Measurements from ENCODE around the gene TARBP1. TPM values are rescaled to one million over a fixed set of nuclear protein-coding genes. Genes with fewer than 3 reads are reported as not detected.
"Not testable (repeated sequence)": the region's sequence is repeated elsewhere in the genome, so short reads cannot be mapped to it uniquely, and the experiment has no call there.

TARBP1 gene
- polyA plus RNA-seq, 3 donors: 41.1 to 45.0 (median 44.1) TPM

DNA sequence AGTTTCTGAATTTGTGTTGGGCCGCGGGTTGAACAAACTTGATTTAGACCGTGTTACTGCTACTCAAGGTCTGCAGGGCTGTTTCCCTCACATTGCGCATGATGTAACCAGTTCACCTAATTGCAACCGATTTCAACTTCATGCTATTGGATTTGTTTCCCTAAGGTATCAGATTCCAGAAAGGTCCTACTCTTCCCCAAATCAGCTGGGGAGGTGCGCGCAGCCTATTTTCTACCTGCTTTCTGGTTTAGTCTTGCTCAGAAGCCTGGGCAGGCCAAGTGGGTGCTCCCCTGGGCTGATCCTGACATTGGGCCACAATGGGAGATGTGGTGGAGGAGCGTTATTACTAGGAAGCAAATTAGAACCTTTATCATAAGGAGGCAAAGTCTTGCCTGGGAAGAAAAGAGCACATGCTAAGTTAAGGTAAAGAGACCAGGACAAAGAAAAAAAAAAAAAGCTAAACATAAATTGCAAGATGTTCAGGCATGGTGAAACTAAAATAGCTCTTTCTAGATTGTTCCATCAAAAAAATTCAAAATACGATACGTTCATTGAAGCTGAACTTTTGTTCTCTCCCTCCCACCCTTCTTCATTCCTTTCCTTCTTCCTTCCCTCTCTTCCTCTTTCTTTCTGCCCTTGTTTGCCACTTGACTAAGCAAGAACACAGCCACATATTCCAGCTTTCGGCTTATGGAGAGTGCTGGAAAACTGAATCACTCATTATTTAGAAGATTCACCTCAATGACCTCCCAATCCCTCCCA, 28.8 kb upstream of the TARBP1 start:
- DNase-seq (ENCODE audit: low read depth in 3 of 3, low spot score in 2 of 3): no peak

DNA sequence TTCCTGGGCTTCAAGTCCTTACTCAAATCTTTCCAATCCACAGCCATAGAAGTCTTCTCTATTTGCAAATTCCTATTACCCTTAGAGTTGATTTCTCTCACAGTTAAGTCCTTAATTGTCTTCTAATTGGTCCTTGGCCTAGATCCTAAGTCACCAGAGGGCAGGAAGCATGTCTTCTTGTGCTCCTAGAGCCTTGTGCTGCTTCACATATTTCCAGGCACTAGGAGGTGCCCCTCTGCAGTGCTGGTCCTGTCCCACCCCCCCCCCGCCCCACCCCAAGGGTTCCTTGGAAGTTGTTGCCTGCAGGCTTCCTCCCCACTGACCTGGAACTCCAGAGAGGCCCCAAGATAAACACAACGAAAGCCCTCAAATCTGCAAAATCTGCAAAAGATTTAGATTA, 28.1 kb upstream of the TARBP1 start:
- DNase-seq (ENCODE audit: low read depth in 3 of 3, low spot score in 2 of 3): no peak

DNA sequence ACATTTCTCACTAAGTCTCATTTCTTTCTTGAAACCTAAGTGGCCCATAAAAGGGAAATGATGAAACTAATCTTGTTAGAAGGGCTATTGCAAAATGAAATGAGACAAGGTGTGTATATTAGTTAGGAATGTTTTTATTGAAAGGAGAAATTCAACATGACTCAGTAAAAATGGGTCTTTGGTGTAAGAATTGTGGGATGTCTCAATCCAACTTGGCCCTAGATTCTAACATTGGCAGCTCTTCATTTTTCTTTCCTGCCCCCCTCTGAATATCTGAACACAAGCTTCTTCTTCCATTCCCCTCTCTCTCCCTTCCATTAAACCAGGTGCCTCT, 26.8 kb upstream of the TARBP1 start:
- DNase-seq (ENCODE audit: low read depth in 3 of 3, low spot score in 2 of 3): no peak

DNA sequence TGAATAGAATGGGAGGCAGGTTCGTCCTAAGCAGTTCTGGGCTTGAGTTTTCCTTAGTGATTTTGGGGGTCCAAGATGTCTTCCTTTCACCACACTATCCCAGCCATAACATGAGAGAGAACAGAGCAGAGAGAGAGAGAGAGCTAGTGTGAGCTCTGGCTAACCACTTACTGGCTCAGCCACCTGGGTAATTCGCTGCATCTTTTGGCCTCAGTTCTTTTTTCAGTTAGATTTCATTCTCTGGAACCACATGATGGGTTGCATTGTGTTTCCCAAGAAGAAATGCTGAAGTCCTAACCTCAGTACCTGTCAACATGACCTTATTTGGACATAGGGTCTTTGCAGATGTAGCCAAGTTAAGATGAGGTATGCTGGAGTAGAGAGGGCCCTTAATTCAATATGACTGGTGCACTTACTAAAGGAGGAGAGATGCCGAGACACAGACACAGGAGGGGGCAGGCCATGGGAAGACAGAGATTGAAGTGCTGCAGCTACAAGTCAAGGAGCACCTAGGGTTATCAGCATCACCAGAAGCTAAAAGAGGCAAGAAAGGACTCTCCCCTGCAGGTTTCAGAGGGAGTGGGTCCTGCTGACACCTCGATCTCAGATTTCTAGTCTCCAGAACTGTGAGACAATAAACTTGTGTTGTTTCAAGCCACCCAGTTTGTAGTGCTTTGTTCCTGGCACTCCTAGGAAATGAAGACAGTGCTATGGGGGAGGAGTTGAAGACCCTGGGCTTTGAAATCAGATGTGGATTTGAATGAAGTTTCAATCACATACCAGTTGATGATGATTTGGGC, 26.2 kb upstream of the TARBP1 start:
- DNase-seq (ENCODE audit: low read depth in 3 of 3, low spot score in 2 of 3): no peak

DNA sequence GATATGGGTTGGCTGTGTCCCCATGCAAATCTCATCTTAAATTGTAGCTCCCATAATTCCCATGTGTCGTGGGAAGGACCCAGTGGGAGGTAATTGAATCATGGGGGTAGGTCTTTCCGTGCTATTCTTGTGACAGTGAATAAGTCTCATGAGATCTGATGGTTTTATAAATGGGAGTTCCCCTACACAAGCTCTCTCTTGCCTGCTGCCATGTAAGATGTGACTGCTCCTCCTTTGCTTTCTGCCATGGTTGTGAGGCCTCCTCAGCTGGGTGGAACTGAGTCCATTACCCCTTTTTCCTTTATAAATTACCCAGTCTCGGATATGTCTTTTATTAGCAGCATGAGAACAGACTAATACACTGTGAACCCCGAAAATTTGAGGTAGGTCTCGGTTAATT, 25.3 kb upstream of the TARBP1 start:
- not testable (repeated sequence) for DNase-seq (ENCODE audit: low read depth in 3 of 3, low spot score in 2 of 3)

DNA sequence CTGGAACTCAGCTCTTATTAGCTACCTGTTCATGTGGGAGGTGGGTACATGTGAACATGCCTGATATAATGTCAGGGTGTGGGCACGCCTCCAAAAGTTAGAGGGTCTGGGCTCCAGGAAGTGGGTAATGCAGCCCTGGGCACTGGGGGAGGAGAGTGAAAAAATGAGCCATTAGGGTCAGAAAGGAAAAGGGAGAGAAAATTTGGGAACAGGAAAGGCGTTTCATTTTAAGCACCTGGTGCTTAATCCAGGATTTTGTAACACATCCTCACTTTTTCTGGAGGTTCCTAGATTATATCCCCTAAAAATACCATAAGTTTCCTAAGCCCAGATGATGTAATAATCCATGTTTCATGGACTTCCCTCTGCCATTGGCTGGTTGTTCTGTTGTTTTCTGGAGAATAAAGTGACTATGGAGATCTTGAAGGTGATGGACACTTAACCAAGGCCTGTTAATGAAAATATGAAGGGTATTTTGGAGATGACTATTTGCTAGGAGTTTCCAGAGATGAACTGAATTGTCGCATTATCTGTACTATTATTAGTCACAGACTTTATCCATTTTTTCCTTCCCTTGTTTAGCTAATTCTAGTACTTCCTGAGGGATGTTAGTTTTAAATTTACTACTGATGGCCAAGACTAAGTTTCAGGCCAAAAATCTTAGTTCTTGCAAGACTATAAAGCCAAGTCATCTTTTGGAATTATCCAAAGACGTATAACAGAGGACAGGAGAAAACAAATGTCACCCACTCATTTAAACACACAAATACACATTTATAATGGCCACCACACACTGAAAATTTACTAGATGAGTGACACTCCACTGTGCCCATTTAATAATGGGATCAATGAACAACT, 24.4 kb upstream of the TARBP1 start:
- no peak for DNase-seq (ENCODE audit: low read depth in 3 of 3, low spot score in 2 of 3)

DNA sequence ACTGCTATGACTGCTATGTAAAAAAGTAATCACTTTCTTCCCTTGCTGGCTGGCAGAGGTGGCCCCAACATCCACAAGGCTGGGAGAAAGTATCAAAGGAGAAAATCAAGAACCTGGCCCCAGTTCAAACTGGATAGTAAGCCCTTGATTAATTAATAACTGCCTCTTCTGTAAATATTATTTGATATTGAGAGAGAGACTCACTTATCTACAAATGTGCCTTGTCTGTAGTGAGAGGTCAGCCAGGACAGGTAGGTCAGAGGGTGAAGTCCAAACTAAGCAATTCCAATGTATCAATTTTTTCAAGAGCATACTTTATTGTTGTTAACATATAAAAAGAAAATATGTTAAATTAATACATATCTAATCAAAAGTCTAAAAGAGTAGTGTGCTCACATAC, 23.8 kb upstream of the TARBP1 start:
- no peak for DNase-seq (ENCODE audit: low read depth in 3 of 3, low spot score in 2 of 3)

DNA sequence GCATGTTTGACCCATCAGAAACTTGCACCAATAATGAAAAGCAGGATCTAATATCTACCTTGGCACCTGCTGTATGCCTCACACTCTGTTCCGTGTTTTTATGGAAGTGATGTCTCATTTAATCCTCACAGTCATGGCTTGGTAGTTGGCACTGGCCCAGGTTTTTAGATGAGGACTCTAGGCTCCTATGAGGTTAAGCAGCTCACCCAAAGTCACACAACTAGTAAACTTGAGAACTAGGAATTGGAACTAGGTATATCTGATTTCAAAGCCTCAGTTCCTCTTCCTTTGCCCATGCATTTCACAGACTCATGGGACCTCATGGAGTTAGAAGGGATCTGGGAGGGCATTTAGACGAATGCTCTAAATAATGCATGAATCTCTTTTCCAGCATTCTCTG, 21.3 kb upstream of the TARBP1 start:
- DNase-seq (ENCODE audit: low read depth in 3 of 3, low spot score in 2 of 3): no peak

DNA sequence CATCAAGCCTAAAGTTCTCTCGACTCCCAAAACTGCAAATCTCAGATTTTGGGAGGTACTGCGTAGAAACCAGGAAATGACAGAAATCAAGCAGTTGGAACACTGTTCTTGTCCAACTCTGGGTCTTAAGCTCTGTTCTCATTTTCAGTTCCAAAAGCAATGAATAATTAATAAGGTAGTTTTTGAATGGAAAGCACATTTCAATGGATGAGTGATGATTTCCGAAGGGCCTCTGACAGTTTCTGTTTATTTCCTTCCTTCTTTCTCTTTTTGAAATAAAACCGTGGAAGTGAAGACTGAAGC, 20.9 kb upstream of the TARBP1 start:
- DNase-seq (ENCODE audit: low read depth in 3 of 3, low spot score in 2 of 3): no peak

DNA sequence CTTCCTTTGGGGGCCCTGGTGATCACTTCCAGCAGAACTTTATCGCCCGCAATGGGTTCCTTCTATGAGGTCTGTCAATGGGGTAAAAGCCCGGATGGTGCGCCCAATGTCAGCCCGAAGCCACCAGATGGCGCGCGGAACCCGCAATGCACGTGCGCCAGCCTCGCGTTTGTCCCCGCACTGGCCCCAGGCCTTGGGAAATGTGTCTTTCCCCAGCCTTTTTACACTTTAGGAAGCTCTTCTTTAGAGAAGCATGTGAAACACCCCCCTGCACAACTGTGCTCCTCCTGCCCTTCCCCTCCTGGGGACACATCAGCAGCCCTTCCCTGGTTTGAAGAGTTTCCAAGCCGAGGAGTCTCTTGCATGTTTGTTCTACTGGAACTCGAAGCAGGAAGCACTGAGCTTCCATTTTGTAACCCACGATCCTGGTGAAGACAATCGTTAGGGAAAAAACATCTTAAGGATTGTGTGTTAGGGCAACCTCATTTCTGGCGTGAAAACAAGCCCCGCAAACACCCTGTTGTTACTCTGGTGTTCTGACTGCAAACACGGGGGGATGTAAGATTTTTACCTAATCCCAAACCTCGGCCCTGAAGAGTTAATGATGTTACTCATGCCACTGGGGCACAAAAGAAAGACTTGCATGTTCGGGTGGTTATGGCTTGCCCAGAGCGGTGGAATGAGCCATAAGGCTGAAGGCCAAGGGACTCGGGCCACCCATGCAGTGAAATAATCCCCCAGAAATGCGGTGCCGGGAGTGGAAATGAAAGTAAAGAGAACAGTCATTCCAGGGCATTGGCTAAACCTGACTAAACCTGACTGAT, 20.4 kb upstream of the TARBP1 start:
- DNase-seq (ENCODE audit: low read depth in 3 of 3, low spot score in 2 of 3): peak; percentile 70 to 85 (median 77)

DNA sequence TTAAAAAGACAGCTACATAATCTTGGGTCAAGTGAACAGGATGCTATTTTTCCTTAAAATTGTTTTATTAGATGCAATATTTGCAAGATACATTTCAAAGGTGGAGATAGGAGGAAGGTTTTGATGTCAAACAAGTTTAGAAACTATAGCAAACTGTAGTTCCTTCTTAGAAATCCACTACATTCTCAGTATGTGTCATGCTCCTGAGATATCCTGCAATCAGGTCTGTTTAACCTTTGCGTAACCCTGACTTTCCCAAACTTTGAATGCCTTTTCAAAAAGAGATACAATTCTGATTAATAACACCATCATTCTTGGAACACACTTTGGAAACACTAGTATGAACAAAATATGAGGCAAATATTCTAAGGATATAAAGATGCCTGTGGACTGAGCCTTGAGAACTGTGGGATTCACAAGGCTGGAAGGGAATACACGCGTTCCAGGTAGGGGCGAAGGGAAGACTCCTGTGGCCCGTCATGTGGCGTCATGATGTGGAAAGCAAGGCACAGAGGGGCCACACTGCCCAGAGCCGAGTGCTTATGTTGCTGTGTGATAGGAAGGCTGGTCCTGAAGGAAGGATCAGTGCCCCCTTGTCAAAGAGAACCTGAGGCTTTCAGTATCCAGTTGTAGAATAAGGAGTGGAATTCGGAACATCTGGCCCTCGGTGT, 19.6 kb upstream of the TARBP1 start:
- DNase-seq (ENCODE audit: low read depth in 3 of 3, low spot score in 2 of 3): no peak

DNA sequence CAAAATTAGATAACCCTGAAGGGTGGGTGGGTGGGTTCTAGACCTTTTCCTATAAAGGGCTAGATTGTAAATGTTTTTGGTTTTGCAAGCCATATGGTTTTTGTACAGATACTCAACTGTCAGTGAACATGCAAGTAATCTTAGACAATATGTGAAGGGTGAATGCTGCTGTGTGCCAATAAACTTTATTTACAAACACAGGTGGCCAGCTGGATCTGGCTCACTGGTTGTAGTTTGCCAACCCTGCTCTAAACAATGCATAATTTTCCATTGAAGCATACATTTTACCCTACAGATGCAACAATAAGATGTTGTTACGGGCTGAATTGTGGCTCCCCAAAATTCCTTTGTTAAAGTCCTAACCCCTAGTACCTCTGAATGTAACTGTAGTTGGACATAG, 18.6 kb upstream of the TARBP1 start:
- no peak for DNase-seq (ENCODE audit: low read depth in 3 of 3, low spot score in 2 of 3)

DNA sequence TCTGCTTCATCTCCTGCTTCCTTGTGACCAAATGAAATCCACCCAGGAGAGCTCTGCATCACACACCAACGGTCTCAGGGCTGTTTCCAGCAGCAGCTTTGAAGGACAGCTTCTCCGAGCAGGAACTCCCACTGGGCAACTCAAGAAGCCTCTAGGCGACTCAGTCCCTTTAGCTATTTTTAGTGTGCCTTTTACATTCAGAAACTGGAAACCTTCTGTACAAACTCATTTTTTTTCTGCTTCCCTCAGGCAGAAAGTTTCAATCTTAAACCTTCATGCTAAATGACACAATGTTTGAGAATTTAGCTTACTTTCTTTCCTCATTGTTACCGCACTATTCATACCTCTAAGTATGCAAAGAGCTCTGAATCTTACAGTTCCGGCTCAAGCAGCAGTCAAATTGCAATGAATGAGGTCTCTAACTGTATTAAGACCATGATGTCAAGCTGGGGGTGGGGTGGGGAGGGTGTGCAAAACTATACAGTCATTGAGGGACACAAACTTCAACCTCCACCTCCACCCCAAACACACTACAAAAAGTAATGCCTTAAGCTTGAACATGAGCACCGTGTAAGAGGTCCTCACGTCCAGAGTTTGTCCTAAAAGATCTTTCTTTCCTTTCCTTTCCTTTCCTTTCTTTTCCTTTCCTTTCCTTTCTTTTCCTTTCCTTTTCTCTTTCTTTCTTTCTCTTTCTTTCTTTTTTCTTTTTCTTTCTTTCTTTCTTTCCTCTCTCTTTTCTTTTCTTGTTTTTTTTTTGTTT, 16.4 kb upstream of the TARBP1 start:
- DNase-seq (ENCODE audit: low read depth in 3 of 3, low spot score in 2 of 3): no peak

DNA sequence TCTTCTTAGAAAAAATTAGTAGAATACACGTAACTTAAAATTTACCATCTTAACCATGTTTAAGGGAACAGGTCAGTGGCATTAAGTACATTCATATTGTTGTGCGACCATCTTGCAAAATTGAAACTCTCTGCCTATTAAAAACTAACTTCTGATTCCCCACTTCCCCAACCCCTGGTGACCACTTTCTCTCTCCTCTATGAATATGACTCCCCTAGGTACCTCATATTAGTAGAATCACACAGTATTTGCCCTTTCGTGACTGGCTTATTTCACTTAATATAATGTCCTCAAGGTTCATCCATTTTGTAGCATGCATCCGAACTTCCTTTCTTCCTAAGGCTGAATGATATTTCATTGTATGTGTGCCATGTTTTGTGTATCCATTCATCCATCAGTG, 15.1 kb upstream of the TARBP1 start:
- no peak for DNase-seq (ENCODE audit: low read depth in 3 of 3, low spot score in 2 of 3)

DNA sequence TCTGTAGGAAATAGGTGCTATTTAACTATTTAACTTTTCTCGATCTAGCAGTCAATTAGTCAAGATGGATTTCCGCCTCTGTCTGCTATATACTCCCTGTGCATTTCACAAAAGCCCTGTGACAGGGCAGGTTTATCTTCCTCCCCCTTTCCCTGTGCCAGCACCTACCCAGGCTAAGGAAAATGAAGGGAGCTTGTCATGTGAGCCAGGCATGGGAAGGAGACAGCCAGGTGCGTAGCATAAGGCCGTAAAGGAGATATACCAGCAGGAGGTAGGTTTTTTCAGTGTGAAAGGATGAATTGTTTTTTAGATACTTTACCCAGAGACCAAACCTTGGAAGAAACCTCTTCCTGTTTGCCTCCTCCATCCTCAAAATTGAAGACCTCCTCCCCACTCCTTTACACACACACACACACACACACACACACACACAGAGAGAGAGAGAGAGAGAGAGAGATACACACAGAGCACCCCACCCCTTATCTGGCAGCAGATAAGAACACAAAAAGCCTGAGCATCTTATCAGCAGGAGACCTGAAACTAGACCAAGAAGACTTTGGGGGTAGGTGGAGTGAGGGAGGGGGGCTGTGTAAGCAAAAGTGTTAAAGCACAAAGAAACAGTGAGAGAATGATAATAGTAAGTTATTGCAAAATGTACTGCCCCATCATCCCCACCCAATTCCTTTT, 12.0 kb upstream of the TARBP1 start:
- DNase-seq (ENCODE audit: low read depth in 3 of 3, low spot score in 2 of 3): no peak

DNA sequence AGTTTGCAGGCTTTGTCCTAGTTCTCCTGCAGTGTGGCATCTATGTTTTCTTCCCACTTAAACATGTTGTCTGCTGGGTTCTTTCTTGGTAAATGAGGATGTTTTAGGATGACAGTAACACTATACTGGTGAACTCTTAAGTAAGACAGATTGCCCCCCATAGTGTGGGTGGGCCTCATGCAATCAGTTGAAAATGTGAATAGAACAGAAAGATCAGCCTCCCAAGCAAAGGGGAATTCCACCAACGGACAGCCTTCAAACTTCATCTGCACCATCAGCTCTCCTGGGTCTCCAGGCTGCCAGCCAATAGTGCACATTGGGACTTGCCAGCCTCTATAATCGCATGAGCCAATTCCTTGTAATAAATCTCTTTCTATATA, 10.7 kb upstream of the TARBP1 start:
- DNase-seq (ENCODE audit: low read depth in 3 of 3, low spot score in 2 of 3): no peak

DNA sequence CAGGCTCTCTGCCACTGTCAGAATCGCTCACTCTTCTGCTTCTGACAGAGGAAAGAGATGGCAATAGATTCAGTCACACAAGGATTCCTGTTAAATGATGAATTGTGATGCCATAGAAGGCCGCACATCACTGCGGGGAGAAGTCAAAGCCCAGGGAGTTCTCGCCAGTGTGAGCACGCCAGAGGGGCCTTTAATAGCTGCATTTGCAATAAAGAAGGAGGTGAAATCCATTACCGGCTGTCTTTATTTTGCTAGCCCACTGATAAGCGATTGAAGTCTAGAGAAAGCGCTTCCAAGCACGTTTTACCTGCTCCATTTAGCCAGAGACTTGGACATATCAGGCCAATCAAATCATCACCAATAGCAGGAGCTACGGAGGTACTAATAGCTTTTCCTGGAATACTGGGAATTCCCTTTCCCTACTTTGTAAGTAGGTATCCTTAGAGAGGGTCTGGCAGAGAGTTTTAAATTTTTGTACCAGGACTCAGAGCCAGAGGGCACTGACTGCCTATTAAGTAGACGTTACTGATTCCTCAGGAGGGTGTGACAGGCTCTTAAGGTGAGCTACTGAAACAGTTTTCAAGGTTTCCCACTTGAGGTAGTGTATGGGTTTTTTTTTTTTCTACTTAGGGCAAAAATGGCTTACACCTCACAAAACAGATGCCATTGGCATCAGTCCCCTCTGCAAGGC, 10.2 kb upstream of the TARBP1 start:
- no peak for DNase-seq (ENCODE audit: low read depth in 3 of 3, low spot score in 2 of 3)
